Measurements from ENCODE around the gene CTNNB1. TPM values are rescaled to one million over a fixed set of nuclear protein-coding genes. Genes with fewer than 3 reads are reported as not detected.

CTNNB1 gene
- total RNA-seq, 2 experiments from 2014 or later, result 131 to 132 TPM

DNA sequence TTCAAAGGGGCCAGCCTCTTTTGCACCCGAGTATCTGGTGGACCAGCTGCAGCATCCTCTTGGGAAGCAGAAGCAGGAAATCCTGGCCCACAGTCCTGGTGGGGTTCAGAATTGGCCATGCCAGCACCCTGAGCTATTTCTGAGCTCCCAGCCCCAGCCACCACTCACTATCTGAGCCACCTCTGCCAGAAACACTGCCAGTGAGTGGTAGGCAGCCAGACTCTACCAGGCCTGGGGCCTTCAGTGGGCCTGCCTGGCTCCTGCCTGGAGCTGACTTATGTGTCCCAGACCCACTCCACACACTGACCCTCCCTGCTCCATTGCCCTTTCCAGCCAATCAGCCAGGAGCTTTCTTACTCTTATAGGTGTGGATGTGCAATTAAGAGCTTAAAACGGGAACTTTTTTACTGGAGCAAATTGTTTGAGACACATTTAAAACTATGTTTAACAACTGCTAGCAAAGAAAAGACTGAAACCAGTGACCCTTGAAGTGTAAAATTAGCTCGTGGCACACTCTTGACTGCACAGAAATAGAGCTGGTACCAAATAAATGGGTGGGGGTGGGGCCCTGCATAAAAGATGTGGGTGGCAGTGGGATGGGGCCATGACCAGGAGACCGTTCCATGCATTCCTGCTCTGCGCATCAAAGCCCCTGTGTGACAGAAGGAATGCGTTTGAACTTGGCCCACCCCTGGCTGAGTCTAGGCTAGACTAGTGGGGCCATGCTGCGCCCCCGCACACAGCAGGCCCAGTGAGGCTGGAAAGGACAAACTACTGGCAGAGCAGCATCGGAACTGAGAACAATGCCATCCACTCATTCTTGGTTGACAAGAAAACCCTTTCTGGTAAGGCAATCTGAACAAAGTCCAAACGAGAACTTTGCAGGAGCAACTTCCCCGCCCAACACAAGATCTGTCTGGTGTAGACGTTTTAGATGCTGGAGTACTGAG, 48.0 kb downstream of the CTNNB1 start:
- H3K27ac Mint-ChIP-seq, result no peak overlapping the region
- ChIA-PET CTCF (no interaction called here), POLR2A (no interaction called here)

DNA sequence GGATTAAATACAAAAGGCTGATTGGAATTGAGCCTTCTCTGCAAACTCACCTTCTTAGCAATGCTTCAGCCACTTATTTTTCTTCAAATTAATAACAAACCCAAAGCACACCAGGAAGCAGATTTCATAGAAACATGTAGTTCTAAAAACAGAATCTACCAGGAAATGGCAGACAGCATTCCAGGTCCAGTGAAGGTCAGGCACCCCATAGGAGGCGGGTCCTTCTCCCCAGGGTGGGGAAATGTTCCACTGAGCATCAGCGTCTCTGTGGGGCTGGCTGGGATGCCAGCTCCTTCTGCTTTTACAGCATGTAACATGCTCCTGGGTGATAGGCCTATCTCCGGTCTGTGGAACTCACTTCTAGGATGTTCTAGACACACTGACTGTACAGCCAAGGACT, 49.2 kb downstream of the CTNNB1 start:
- Mint-ChIP-seq H3K4me1 (ENCODE audit: low read depth) (no peaks in the 10 kb centered on the region), H3K9me3 (peaks cover 4% of the 10 kb centered on the region), H3K27me3 (no peaks in the 10 kb centered on the region), H3K4me3 (no peak overlapping the region), H3K27ac (no peak overlapping the region), H3K36me3 (peaks cover 4% of the 10 kb centered on the region)
- intact Hi-C loops (cut with micrococcal nuclease), result no loop called here
- ChIA-PET POLR2A (no interaction called here), CTCF (interaction anchor here (0.6 kb wide), 1 partner anchor 11 kb away, joined by 4 read pairs; no protein-coding TSS in a partner anchor)
- no peak for DNase-seq

More for the DNA sequence above, 48.0 kb downstream of the CTNNB1 start:
- Mint-ChIP-seq H3K27me3 (no peaks in the 10 kb centered on the region), H3K36me3 (peaks cover 2% of the 10 kb centered on the region), H3K4me3 (no peak overlapping the region), H3K4me1 (ENCODE audit: low read depth) (no peaks in the 10 kb centered on the region), H3K9me3 (peaks cover under 1% of the 10 kb centered on the region)
- intact Hi-C loops (cut with micrococcal nuclease), result no loop called here
- DNase-seq, result no peak

DNA sequence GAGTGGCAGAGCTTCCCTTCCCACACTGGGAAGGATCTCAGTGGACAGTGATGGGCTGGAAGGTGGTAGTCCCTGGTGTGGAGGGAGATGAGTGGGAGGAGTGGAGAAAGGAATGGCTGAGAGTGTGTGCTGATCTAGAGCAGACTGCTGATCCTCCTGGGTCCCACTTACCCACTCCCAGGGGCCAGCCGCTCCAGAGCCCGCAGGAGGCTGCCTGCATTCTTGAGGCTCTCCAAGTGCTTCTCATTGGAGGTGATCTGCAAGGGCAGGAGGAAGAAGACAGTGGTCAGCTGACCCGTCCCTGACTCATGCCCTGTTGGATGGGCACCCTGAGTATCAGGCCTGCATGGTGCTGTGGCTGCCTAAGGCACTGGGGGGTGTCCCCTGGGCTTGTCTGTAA, 50.0 kb downstream of the CTNNB1 start:
- no peaks in the 10 kb centered on the region for H3K27me3 Mint-ChIP-seq
- ChIA-PET CTCF (no interaction called here), POLR2A (no interaction called here)
- H3K4me3 Mint-ChIP-seq, result no peak overlapping the region
- H3K36me3 Mint-ChIP-seq, result peaks cover 4% of the 10 kb centered on the region
- intact Hi-C loops (cut with micrococcal nuclease), result no loop called here
- no peak overlapping the region for H3K27ac Mint-ChIP-seq
- peaks cover 7% of the 10 kb centered on the region for H3K9me3 Mint-ChIP-seq
- DNase-seq, result no peak
- H3K4me1 Mint-ChIP-seq (ENCODE audit: low read depth), result no peaks in the 10 kb centered on the region

DNA sequence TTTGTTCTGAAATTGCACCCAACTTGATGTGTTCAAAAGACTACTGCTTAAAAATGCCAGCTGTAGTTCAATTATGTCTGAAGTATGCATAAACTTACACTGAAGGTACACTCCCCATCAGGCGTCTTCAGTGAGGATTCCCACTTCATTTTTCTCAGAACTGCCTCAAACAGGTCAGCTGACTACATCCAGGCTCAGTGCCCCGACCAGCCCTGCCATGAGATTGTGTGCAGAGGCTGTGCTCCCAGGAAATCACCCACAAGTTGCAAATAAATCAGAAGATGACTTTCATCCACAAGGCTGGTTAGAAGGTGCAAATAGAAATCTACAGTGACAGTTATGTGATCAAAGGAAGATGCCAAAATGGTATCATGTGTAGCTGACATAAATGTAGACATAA, 51.5 kb downstream of the CTNNB1 start:
- no peak overlapping the region for H3K4me3 Mint-ChIP-seq
- H3K27me3 Mint-ChIP-seq, result no peaks in the 10 kb centered on the region
- H3K27ac Mint-ChIP-seq, result no peak overlapping the region
- DNase-seq, result no peak
- intact Hi-C loops (cut with micrococcal nuclease), result no loop called here
- ChIA-PET CTCF (no interaction called here), POLR2A (no interaction called here)
- peaks cover 7% of the 10 kb centered on the region for H3K9me3 Mint-ChIP-seq
- H3K4me1 Mint-ChIP-seq (ENCODE audit: low read depth), result no peaks in the 10 kb centered on the region
- H3K36me3 Mint-ChIP-seq, result peaks cover 4% of the 10 kb centered on the region

DNA sequence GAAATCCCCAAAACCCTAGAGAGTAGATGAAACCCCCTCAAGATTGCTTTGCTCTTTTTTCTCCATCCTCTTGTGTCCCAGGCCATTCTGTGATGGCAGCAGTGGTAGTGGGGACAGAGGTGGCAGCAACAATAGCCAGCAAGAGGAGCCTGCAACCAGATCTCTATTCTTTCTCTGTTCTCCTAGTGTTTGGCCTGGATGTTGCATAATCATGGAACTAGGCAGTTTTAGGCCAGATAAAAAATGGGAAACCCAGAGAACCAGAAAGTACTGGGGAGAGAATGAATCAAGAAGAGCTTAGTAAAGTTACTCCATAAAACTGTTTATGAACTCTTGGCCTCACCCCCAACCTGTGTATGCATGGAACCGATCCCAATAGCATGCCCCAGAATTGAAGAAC, 52.3 kb downstream of the CTNNB1 start:
- CTCF ChIA-PET, result no interaction called here
- no peak overlapping the region for H3K4me3 Mint-ChIP-seq
- peaks cover 7% of the 10 kb centered on the region for H3K9me3 Mint-ChIP-seq

DNA sequence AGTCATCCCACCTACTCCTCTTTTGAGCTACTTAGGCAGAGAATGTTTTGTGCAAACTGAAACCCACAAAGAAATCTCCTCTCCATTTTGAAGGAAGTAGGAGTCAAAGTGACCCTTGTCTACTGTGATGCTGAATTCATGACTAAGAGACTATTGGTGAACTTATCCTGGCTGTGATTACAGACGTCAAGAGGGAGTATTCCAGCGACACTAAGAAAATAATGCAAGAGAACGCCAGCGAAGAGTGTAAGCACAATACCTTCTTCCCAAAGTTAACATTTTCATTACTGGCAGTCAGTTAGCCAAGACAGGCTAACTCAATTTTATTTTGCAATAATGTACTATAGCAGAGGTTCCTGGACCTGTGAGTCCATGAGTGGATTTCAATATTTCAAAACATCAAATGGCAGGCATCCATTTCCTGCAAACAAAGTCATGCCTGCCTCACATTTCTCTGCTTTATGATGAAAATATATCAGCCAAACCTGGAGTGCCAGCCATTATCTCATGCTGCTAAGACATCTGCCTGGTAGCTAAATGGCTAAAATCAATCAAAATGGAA, 59.0 kb downstream of the CTNNB1 start:
- H3K4me3 Mint-ChIP-seq, result no peak overlapping the region
- H3K27ac Mint-ChIP-seq, result no peak overlapping the region
- H3K27me3 Mint-ChIP-seq, result no peaks in the 10 kb centered on the region
- intact Hi-C loops (cut with micrococcal nuclease), result no loop called here
- no peaks in the 10 kb centered on the region for H3K4me1 Mint-ChIP-seq (ENCODE audit: low read depth)
- H3K9me3 Mint-ChIP-seq, result peaks cover 3% of the 10 kb centered on the region
- CTCF ChIA-PET, result no interaction called here
- POLR2A ChIA-PET, result no interaction called here
- H3K36me3 Mint-ChIP-seq, result no peaks in the 10 kb centered on the region
- no peak for DNase-seq

More for the DNA sequence above, 52.3 kb downstream of the CTNNB1 start:
- no peak for DNase-seq
- no peaks in the 10 kb centered on the region for H3K4me1 Mint-ChIP-seq (ENCODE audit: low read depth)
- intact Hi-C loops (cut with micrococcal nuclease), result no loop called here
- no peak overlapping the region for H3K27ac Mint-ChIP-seq
- peaks cover 4% of the 10 kb centered on the region for H3K36me3 Mint-ChIP-seq
- H3K27me3 Mint-ChIP-seq, result no peaks in the 10 kb centered on the region
- POLR2A ChIA-PET, result no interaction called here

DNA sequence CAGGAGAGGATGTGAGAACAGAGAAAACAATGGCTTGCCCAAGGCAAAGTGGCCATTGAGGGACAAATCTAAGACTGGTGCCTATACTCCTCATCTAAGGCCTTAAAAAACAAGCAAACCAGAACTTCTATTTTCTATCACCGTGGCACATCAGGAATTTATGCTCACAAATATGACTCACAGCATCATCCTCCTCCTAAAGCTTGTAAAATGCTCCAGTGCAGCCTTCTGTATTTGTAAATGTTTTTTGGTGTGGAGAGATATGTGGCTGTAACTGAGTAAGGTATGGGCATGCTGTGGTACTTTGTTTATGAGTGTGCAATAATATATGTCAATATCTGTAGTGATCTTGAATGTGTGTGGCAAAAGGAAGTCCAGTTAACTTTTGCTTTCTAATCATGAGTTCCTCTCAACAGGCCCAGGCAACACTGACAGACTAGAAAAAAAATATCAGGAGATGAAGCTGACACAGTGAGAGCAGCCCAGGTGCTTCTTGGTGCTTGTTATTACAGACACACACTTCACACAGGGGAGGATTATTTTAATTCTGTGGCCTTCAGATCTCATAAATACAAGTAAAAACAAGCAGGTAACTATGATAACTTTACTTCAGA, 60.3 kb downstream of the CTNNB1 start:
- no peak overlapping the region for H3K27ac Mint-ChIP-seq
- no peaks in the 10 kb centered on the region for H3K27me3 Mint-ChIP-seq
- no peaks in the 10 kb centered on the region for H3K36me3 Mint-ChIP-seq
- no peak for DNase-seq
- H3K9me3 Mint-ChIP-seq, result no peaks in the 10 kb centered on the region
- POLR2A ChIA-PET, result no interaction called here
- CTCF ChIA-PET, result no interaction called here
- H3K4me3 Mint-ChIP-seq, result no peak overlapping the region
- intact Hi-C loops (cut with micrococcal nuclease), result no loop called here
- no peaks in the 10 kb centered on the region for H3K4me1 Mint-ChIP-seq (ENCODE audit: low read depth)

DNA sequence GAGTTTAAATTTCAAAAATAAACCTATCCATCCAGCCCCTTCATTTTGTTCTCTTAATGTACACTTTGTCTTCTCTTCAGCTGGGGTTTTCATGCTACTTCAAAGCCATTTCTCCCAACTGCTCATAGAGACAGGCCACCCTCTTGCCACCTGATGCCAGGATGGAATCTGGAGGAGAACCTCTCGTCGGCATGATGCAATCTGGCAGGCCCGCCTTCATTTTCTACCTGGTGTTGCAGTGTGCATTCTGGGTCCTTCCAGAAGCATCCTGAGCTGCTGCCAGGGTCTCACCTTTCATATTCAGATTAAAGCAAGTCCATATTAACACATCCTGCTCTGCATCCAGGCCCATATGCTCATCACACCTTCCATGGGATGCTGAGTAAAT, 60.8 kb downstream of the CTNNB1 start:
- no peak overlapping the region for H3K4me3 Mint-ChIP-seq
- no peaks in the 10 kb centered on the region for H3K27me3 Mint-ChIP-seq
- H3K27ac Mint-ChIP-seq, result no peak overlapping the region
- CTCF ChIA-PET, result no interaction called here
- no peak for DNase-seq
- H3K36me3 Mint-ChIP-seq, result no peaks in the 10 kb centered on the region
- H3K4me1 Mint-ChIP-seq (ENCODE audit: low read depth), result no peaks in the 10 kb centered on the region
- H3K9me3 Mint-ChIP-seq, result no peaks in the 10 kb centered on the region
- intact Hi-C loops (cut with micrococcal nuclease), result no loop called here
- POLR2A ChIA-PET, result no interaction called here

DNA sequence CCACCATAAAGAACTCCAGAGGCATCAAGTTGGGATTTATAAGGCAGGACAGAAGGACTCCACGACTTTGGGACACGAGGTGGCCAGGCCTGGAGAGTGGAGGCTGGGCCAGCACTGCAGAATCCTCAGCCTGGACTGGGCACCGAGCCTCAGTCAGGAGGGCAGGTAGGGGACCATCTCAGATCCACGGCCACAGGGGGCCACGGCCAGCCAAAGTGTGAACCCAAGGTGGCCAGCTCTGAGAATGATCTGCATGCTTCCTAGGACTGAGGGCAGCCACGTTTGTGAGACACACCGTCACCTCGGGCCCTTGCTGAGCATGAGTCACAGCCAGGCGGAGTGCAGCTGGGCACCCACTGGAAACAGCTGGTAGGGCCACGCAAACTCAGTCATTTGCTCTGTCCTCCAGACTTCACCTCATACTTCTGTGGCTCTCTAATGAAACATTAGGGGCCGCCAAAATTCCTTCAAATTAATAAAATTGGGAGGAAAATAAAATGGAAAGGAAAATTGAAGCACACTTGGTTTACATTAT, 65.8 kb downstream of the CTNNB1 start:
- no peak for DNase-seq
- Mint-ChIP-seq H3K9me3 (no peaks in the 10 kb centered on the region), H3K4me3 (no peak overlapping the region), H3K4me1 (ENCODE audit: low read depth) (no peaks in the 10 kb centered on the region), H3K36me3 (peaks cover 2% of the 10 kb centered on the region), H3K27me3 (no peaks in the 10 kb centered on the region), H3K27ac (no peak overlapping the region)
- ChIA-PET CTCF (no interaction called here), POLR2A (no interaction called here)
- intact Hi-C loops (cut with micrococcal nuclease), result no loop called here

DNA sequence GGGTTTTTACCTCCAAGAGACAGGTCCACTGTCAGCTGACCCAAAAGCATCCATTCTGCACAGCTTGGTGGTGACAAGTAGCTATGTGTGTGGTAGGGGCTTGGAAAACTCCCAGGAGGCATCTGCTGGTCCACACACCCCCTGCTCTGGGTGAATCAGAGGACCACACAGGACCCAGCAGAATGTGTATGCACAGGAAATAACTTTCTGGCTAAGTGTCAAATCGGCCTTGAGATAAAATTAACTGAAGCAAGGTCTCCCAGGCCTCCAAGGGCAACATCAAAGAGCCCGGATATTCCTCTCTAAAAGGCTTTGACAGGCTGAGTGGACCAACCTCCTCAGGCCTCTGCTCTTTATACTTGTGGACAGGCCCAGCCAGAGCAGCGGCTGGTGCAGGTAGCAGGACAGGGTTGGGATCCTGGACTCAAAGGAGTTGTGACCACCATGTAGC, 66.5 kb downstream of the CTNNB1 start:
- Mint-ChIP-seq H3K4me1 (ENCODE audit: low read depth) (no peaks in the 10 kb centered on the region), H3K36me3 (peaks cover 2% of the 10 kb centered on the region), H3K4me3 (no peak overlapping the region), H3K27ac (no peak overlapping the region), H3K27me3 (no peaks in the 10 kb centered on the region), H3K9me3 (no peaks in the 10 kb centered on the region)
- DNase-seq, result no peak
- ChIA-PET CTCF (no interaction called here), POLR2A (no interaction called here)
- intact Hi-C loops (cut with micrococcal nuclease), result no loop called here

DNA sequence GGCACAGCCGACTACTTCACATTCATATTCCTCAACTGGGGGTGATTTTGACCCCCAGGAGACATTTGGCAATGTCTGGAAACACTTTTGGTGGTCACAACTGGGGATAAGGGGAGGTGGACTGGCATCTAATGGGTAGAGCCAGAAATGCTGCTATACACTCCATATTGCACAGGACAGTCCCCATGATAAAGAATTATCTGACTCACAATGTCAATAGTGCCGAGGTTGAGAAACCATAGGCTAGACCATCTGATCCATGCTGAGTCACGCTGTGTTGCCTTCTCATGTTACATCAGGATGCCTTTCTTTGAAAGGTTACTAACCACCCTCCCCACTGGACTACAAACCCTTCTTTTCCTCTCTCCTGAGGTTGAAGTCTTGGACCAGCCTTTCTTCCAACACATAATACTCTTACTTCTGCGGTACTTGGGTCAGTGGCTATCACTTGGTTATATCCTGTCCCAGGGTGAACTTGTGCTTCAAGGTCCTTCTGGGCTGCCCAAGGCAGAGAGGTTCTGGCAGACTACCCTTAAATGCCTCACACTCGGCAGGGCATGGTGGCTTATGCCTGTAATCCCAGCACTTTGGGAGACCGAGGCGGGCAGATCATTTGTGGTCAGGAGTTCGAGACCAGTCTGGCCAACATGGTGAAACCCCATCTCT, 68.8 kb downstream of the CTNNB1 start:
- DNase-seq, result no peak
- Mint-ChIP-seq H3K27me3 (no peaks in the 10 kb centered on the region), H3K4me1 (ENCODE audit: low read depth) (no peaks in the 10 kb centered on the region), H3K9me3 (peaks cover 10% of the 10 kb centered on the region), H3K36me3 (peaks cover 7% of the 10 kb centered on the region), H3K27ac (no peak overlapping the region), H3K4me3 (no peak overlapping the region)
- ChIA-PET POLR2A (no interaction called here), CTCF (no interaction called here)
- intact Hi-C loops (cut with micrococcal nuclease), result no loop called here

DNA sequence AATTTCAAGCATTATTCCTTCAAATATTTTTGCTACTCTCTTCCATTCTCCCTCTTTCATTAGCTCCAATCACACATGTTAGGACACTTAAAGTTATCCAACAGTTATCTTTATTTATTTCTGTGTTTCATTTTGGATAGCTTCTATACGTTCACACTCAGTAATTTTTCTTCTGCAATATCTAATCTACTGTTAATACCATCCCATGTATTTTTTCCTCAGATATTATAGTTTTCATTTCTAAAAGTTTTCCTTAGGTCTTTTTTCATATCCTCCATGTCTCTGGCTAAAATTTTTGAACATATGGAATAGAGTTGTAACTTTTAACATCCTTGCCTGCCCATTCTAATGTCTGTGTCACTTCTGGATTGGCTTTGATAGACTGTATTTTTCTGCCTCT, 73.4 kb downstream of the CTNNB1 start:
- intact Hi-C loops (cut with micrococcal nuclease), result no loop called here
- POLR2A ChIA-PET, result no interaction called here
- CTCF ChIA-PET, result no interaction called here
- no peak for DNase-seq
- no peak overlapping the region for H3K27ac Mint-ChIP-seq
- H3K4me3 Mint-ChIP-seq, result no peak overlapping the region
- no peaks in the 10 kb centered on the region for H3K27me3 Mint-ChIP-seq
- peaks cover 2% of the 10 kb centered on the region for H3K4me1 Mint-ChIP-seq (ENCODE audit: low read depth)
- H3K36me3 Mint-ChIP-seq, result peaks cover 10% of the 10 kb centered on the region
- H3K9me3 Mint-ChIP-seq, result peaks cover 21% of the 10 kb centered on the region
